Measurements from ENCODE around the gene SORCS1.

DNA sequence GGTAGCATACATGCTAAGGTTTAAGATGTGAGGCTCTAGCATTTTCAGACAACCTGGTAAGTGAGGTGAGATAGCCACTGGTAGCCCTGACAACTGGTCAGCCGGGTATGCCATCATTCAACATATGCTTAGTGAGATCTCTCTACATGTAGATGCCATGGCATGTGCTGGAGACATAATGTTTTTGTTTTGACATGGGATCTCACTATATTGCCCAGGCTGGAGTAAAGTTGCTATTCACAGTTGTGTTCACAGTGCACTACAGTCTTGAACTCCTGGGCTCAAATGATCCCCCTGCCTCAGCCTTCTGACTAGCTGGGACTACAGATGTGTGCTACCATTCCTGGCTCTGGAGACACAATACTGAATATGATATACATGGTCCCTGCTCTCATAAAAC lies 437.3 kb downstream of the SORCS1 start:
- TF ChIP-seq FOXK2 (IDR thresholded peaks at IDR 0.05): no peak
- no peak for TF ChIP-seq SP1 (IDR thresholded peaks at IDR 0.05)
- no peak for TF ChIP-seq SUZ12 (IDR thresholded peaks at IDR 0.05)
- TF ChIP-seq ARNT (IDR thresholded peaks at IDR 0.05): no peak
- TF ChIP-seq BHLHE40 (IDR thresholded peaks at IDR 0.05; ENCODE audit: borderline replicate concordance): no peak

All from HEK293T (cell line).